ENCODE measurements around the gene BAIAP2L2.

GRCh38 chr22:38079804-38080203, 30.7 kb downstream of the BAIAP2L2 start:
- no peak for TF ChIP-seq CTCF (IDR thresholded peaks at IDR 0.05; ENCODE audit: low read depth, low read length)
- no peak for TF ChIP-seq MAX (IDR thresholded peaks at IDR 0.05; ENCODE audit: low read depth, low read length)

All from NB4 (cell line).